HCT116 (cell line): ENCODE data around the gene NFIB. TPM values are rescaled to one million over a fixed set of nuclear protein-coding genes. Genes with fewer than 3 reads are reported as not detected.

ENCODE experiments used
- ATAC-seq: fragments of 200-7000 bp; cut with Tn5 transposase; 2 replicates; pipeline ENCODE4 v1.9.1; 2020; ENCODE audit warnings: mild to moderate bottlenecking, moderate library complexity
- BruUV-seq: library from RNA; stranded (reverse); fragments of 400-500 nt; replicated peaks from 2 replicates; lab custom pipeline; 2021; lab: Mats Ljungman, UMichigan
- CTCF ChIA-PET: fragments of 300-600 bp; sonication (Branson Sonifier 250); formaldehyde crosslinking; loops from one replicate; lab custom pipeline; 2021; ENCODE audit warnings: antibody characterized with exemption; lab: Charles Lee
- POLR2A ChIA-PET: fragments of 300-600, 350-600 bp; sonication (Branson Sonifier 250); formaldehyde crosslinking; loops from one replicate; lab custom pipeline; 2021; ENCODE audit warnings: antibody characterized with exemption; lab: Charles Lee
- RAD21 ChIA-PET, 2 experiments: fragments of 300-600 bp; sonication (Branson Sonifier 250); formaldehyde crosslinking; loops; one replicate each; lab custom pipeline; 2023; ENCODE audit warnings: low total read pairs in 2 of 2; ENCODE audit not compliant: uncharacterized antibody in 2 of 2, unreplicated experiment in 2 of 2, low non-redundant PET in 1 of 2; lab: Charles Lee
- DNase-seq: peaks from one replicate; pipeline ENCODE4 v3.0.0-alpha.2; 2010; ENCODE audit warnings: low read depth, low spot score
- H2AFZ ChIP-seq: fragments of 200-600 bp; shearing (Covaris generic), sonication (generic); 2 replicates; pipeline ENCODE4 v1.6.1; 2017; ENCODE audit warnings: low read depth, mixed run types, mixed read lengths, antibody characterized with exemption, low read length; ENCODE audit not compliant: poor library complexity, severe bottlenecking
- H3K27ac ChIP-seq: 2 replicates; pipeline ENCODE4 v1.5.1; 2012; ENCODE audit warnings: low read depth, low read length
- H3K27me3 ChIP-seq: fragments of 200-600 bp; sonication (generic); 2 replicates; pipeline ENCODE4 v1.6.1; 2016; ENCODE audit warnings: mixed run types, low read length, mixed read lengths; ENCODE audit not compliant: insufficient read depth
- H3K36me3 ChIP-seq, 2 experiments: fragments of 200-500 bp in 1 of 2; fragments of 200-600 bp in 1 of 2; sonication (Bioruptor generic) in 1 of 2; sonication (generic) in 1 of 2; 2 replicates each; pipeline versions ENCODE4 v1.5.1 to v1.6.1; 2014 to 2016; ENCODE audit warnings: low read length in 2 of 2, inconsistent platforms in 1 of 2, mixed read lengths in 1 of 2, mixed run types in 1 of 2; ENCODE audit not compliant: insufficient read depth in 2 of 2, control insufficient read depth in 1 of 2
- H3K4me1 ChIP-seq, 2 experiments: fragments of 200-600 bp in 1 of 2; sonication (generic) in 1 of 2; 2 replicates each; pipeline versions ENCODE4 v1.5.1 to v1.6.1; 2012 to 2017; ENCODE audit warnings: low read length in 2 of 2, inconsistent platforms in 1 of 2, mild to moderate bottlenecking in 1 of 2, mixed read lengths in 1 of 2, mixed run types in 1 of 2, moderate library complexity in 1 of 2; ENCODE audit not compliant: insufficient read depth in 2 of 2, control insufficient read depth in 1 of 2
- H3K4me2 ChIP-seq: fragments of 200-600 bp; sonication (generic); 2 replicates; pipeline ENCODE4 v1.6.1; 2017; ENCODE audit warnings: mixed run types, low read length, mixed read lengths
- H3K4me3 ChIP-seq, 2 experiments: fragments of 200-600 bp in 1 of 2; sonication (generic) in 1 of 2; replicated peaks in 1 of 2; 2 replicates each; pipeline ENCODE4 v1.5.1; 2011 to 2016; ENCODE audit warnings: low read length in 2 of 2, control low read depth in 1 of 2, low read depth in 1 of 2, mild to moderate bottlenecking in 1 of 2, mixed read lengths in 1 of 2, mixed run types in 1 of 2
- H3K79me2 ChIP-seq: fragments of 200-600 bp; sonication (generic); 2 replicates; pipeline ENCODE4 v1.6.1; 2017; ENCODE audit warnings: mild to moderate bottlenecking, mixed run types, low read length, moderate library complexity, mixed read lengths; ENCODE audit not compliant: insufficient read depth
- H3K9ac ChIP-seq: fragments of 200-600 bp; sonication (generic); 2 replicates; pipeline ENCODE4 v1.6.1; 2016; ENCODE audit warnings: low read length, mixed read lengths
- H3K9me2 ChIP-seq: fragments of 200-600 bp; sonication (generic), shearing (Covaris generic); 2 replicates; pipeline ENCODE4 v1.6.1; 2017; ENCODE audit warnings: mixed run types, mild to moderate bottlenecking, moderate library complexity; ENCODE audit not compliant: insufficient read depth
- H3K9me3 ChIP-seq, 2 experiments: fragments of 200-500 bp in 1 of 2; fragments of 200-600 bp in 1 of 2; sonication (Bioruptor generic) in 1 of 2; sonication (generic) in 1 of 2; 2 replicates each; pipeline ENCODE4 v1.6.1; 2014 to 2017; ENCODE audit warnings: low read length in 2 of 2, mixed read lengths in 2 of 2, inconsistent platforms in 1 of 2, low read depth in 1 of 2, mild to moderate bottlenecking in 1 of 2, mixed run types in 1 of 2, moderate library complexity in 1 of 2; ENCODE audit not compliant: control insufficient read depth in 1 of 2, insufficient read depth in 1 of 2
- H4K20me1 ChIP-seq: fragments of 200-600 bp; sonication (generic), shearing (Covaris generic); 2 replicates; pipeline ENCODE4 v1.6.1; 2017; ENCODE audit warnings: mixed run types, mild to moderate bottlenecking, moderate library complexity; ENCODE audit not compliant: insufficient read depth
- CBX3 ChIP-seq: IDR thresholded peaks from 2 replicates; pipeline ENCODE4 v1.6.1; 2012; ENCODE audit warnings: low read depth
- EGR1 ChIP-seq: IDR thresholded peaks from 2 replicates; pipeline ENCODE4 v1.6.1; 2012; ENCODE audit warnings: low read depth
- EZH2phosphoT487 ChIP-seq: fragments of 200-600 bp; IDR thresholded peaks from 2 replicates; pipeline ENCODE4 v1.6.1; 2018; ENCODE audit warnings: antibody characterized with exemption, borderline replicate concordance
- FOSL1 ChIP-seq: IDR thresholded peaks from 2 replicates; pipeline ENCODE4 v1.6.1; 2012; ENCODE audit warnings: low read depth
- JUND ChIP-seq: IDR thresholded peaks from 2 replicates; pipeline ENCODE4 v1.6.1; 2012
- MAX ChIP-seq: IDR thresholded peaks from 2 replicates; pipeline ENCODE4 v1.6.1; 2012
- POLR2AphosphoS5 ChIP-seq: IDR thresholded peaks from 2 replicates; pipeline ENCODE4 v1.6.1; 2011; ENCODE audit warnings: mild to moderate bottlenecking, low read depth, low read length, moderate library complexity
- RAD21 ChIP-seq: IDR thresholded peaks from 2 replicates; pipeline ENCODE4 v1.6.1; 2012; ENCODE audit warnings: low read depth, mild to moderate bottlenecking
- SP1 ChIP-seq: IDR thresholded peaks from 2 replicates; pipeline ENCODE4 v1.6.1; 2012; ENCODE audit warnings: low read depth
- YY1 ChIP-seq: IDR thresholded peaks from 2 replicates; pipeline ENCODE4 v1.6.1; 2011; ENCODE audit warnings: low read length, low read depth, moderate library complexity, mild to moderate bottlenecking; ENCODE audit not compliant: insufficient replicate concordance; ENCODE audit errors: extremely low read depth
- ZBTB33 ChIP-seq: IDR thresholded peaks from 2 replicates; pipeline ENCODE4 v1.6.1; 2011; ENCODE audit warnings: mild to moderate bottlenecking, low read length, moderate library complexity; ENCODE audit not compliant: insufficient replicate concordance; ENCODE audit errors: extremely low read depth
- ZFX ChIP-seq: fragments of 450-650 bp; IDR thresholded peaks from 2 replicates; pipeline ENCODE4 v1.6.1; 2017
- intact Hi-C: fragments of 100-400 bp; cut with micrococcal nuclease; formaldehyde crosslinking; loops from 2 replicates; pipeline ENCODE4 v1.10.0; 2022
- total RNA-seq: library from RNA; stranded (reverse); gene quantifications from one replicate; pipeline ENCODE4 v1.2.1, GENCODE V29; 2021; ENCODE audit not compliant: unreplicated experiment

The NFIB gene
- total RNA-seq, 1 experiment from 2014 or later, result 6.6 TPM

- Histone ChIP-seq H3K4me3 (no peak overlapping the region), H3K79me2 (no peaks in the 10 kb centered on the region), H3K4me1 (peaks cover 0 to 10% of the 10 kb centered on the region in 2 experiments; a peak in 3 of 4 replicates), H2AFZ (no peak overlapping the region), H3K9ac (no peak overlapping the region), H3K27me3 (0 out of 2 replicates have a peak, but pooled peaks cover 3% of the 10 kb centered on the region), H3K9me2 (no peaks in the 10 kb centered on the region)
- POLR2A ChIA-PET, result no interaction called here
- no TSS peak for BruUV-seq
- CTCF ChIA-PET, result no interaction called here
- DNase-seq, result no peak
- RAD21 ChIA-PET, result no interaction called here
- intact Hi-C loops, result no loop called here
- TF ChIP-seq POLR2AphosphoS5 (no peak), SP1 (no peak), FOSL1 (no peak), JUND (no peak), EZH2phosphoT487 (no peak)
- TF ChIP-seq, all 23 proteins: peak for 0
- H3K36me3 ChIP-seq, result no peaks in the 10 kb centered on the region
- ATAC-seq, result no peak
- no peak overlapping the region for H3K4me2 ChIP-seq
- no peaks in the 10 kb centered on the region for H4K20me1 ChIP-seq
- H3K27ac ChIP-seq, result no peak overlapping the region
- H3K9me3 ChIP-seq, result no peaks in the 10 kb centered on the region
These were observed 40.2 kb downstream of the NFIB start for GRCh38 chr9:14273696-14274121.

- POLR2A ChIA-PET, result no interaction called here
- H2AFZ ChIP-seq, result no peak overlapping the region
- BruUV-seq, result no TSS peak
- RAD21 ChIA-PET, result no interaction called here
- no peaks in the 10 kb centered on the region for H3K36me3 ChIP-seq
- no peaks in the 10 kb centered on the region for H3K79me2 ChIP-seq
- CTCF ChIA-PET, result no interaction called here
- no peak for TF ChIP-seq YY1
- TF ChIP-seq EGR1, result no peak
- TF ChIP-seq SP1, result no peak
- no peak for TF ChIP-seq MAX
- TF ChIP-seq ZFX, result no peak
- no peak for TF ChIP-seq CBX3
- no peak for TF ChIP-seq POLR2AphosphoS5
- no peak for TF ChIP-seq RAD21
- no peak for TF ChIP-seq ZBTB33
- no peak overlapping the region for H3K27ac ChIP-seq
- no peak overlapping the region for H3K4me3 ChIP-seq
- H3K4me2 ChIP-seq, result no peak overlapping the region
- 0 out of 2 replicates have a peak, but pooled peaks cover 3% of the 10 kb centered on the region for H3K27me3 ChIP-seq
- peaks cover 0 to 5% of the 10 kb centered on the region in 2 experiments; a peak in 1 of 4 replicates for H3K4me1 ChIP-seq
- no peaks in the 10 kb centered on the region for H3K9me3 ChIP-seq
- intact Hi-C loops, result no loop called here
- H4K20me1 ChIP-seq, result no peaks in the 10 kb centered on the region
- no peak for ATAC-seq
- H3K9ac ChIP-seq, result no peak overlapping the region
- no peaks in the 10 kb centered on the region for H3K9me2 ChIP-seq
- no peak for DNase-seq
These were observed 40.9 kb downstream of the NFIB start for GRCh38 chr9:14272927-14273528.
